Left cardiac atrium (tissue), 4 donors: ENCODE results near the gene PFDN1. TPM values are rescaled to one million over a fixed set of nuclear protein-coding genes. Genes with fewer than 3 reads are reported as not detected.

ENCODE experiments used
- ATAC-seq, 2 donors: fragments of 200-7000 bp; cut with Tn5 transposase; one replicate each; pipeline ENCODE4 v1.9.1; 2020; ENCODE audit warnings: mild to moderate bottlenecking in 2 of 2, moderate library complexity in 2 of 2
- DNase-seq: peaks from one replicate; pipeline ENCODE4 v3.0.0-alpha.2; 2020
- intact Hi-C, 2 donors: fragments of 100-400 bp; cut with DNase I; formaldehyde crosslinking; loops; one replicate each; pipeline versions ENCODE4 v1.14.1 to v1.15.1; 2022 to 2023
- total RNA-seq, 2 donors: library from RNA; stranded (reverse); fragmentation: NEBNext Ultra II Directional; extraction: Animal tissue kit (Norgen Biotek cat#: 25700); gene quantifications; one replicate each; pipeline ENCODE4 v1.2.1, GENCODE V29; 2021
- donor health status: DM: no; HTN: yes; CAD: no.
- donor health status: DM: no; HTN: yes; CAD: no; lungs with severe emphysema.
- donor health status: DM: yes; HTN: yes; CAD: no.
- donor health status: Dilated cardiomyopathy.

PFDN1 gene
- total RNA-seq, 2 donors from 2014 or later, result 49.1 to 54.7 TPM

- intact Hi-C loops, result no loop called here
- DNase-seq (no peak), ATAC-seq (peak; percentile 51 to 81)
These were observed 74.5 kb downstream of the PFDN1 start for GRCh38 chr5:140228364-140228837.

GRCh38 chr5:140227046-140227445 is 75.9 kb downstream of the PFDN1 start:
- no peak for DNase-seq
- intact Hi-C loops, result no loop called here
- no peak for ATAC-seq

- ATAC-seq (no peak), DNase-seq (no peak)
- intact Hi-C loops, result no loop called here
These were observed 77.5 kb downstream of the PFDN1 start for GRCh38 chr5:140225396-140225795.

- DNase-seq, result no peak
- ATAC-seq, result no peak
- intact Hi-C loops, result loop anchor here in 1 of 2 donors (5.0 kb wide), 1 partner anchor 42 kb away; no protein-coding TSS in a partner anchor
These were observed 78.2 kb downstream of the PFDN1 start for GRCh38 chr5:140224658-140225057.

- intact Hi-C loops, result loop anchor here in 1 of 2 donors (5.0 kb wide), 1 partner anchor 41 kb away; no protein-coding TSS in a partner anchor
- ATAC-seq (peak; percentile 66 to 67), DNase-seq (peak; percentile 49)
These were observed 79.3 kb downstream of the PFDN1 start for GRCh38 chr5:140223567-140223966.

GRCh38 chr5:140222416-140222815 is 80.5 kb downstream of the PFDN1 start:
- ATAC-seq (no peak), DNase-seq (no peak)
- intact Hi-C loops, result loop anchor here in 1 of 2 donors (5.0 kb wide), 1 partner anchor 40 kb away; no protein-coding TSS in a partner anchor

- peak; percentile 31 to 58 for ATAC-seq
- no peak for DNase-seq
- intact Hi-C loops, result loop anchor here in 1 of 2 donors (5.0 kb wide), 1 partner anchor 39 kb away; no protein-coding TSS in a partner anchor
These were observed 81.1 kb downstream of the PFDN1 start for GRCh38 chr5:140221697-140222223.

- no peak for ATAC-seq
- intact Hi-C loops, result loop anchor here in 1 of 2 donors (5.0 kb wide), 1 partner anchor 38 kb away; no protein-coding TSS in a partner anchor
- DNase-seq, result no peak
These were observed 82.2 kb downstream of the PFDN1 start for GRCh38 chr5:140220698-140221064.

GRCh38 chr5:140220032-140220697 is 82.7 kb downstream of the PFDN1 start:
- intact Hi-C loops, result loop anchor here in 1 of 2 donors (5.0 kb wide), 1 partner anchor 38 kb away; no protein-coding TSS in a partner anchor
- ATAC-seq, result no peak
- DNase-seq, result no peak

- DNase-seq, result no peak
- intact Hi-C loops, result no loop called here
- ATAC-seq, result peak; percentile 38 to 62
These were observed 83.6 kb downstream of the PFDN1 start for GRCh38 chr5:140219068-140219991.

GRCh38 chr5:140217299-140218026 is 85.4 kb downstream of the PFDN1 start:
- DNase-seq (no peak), ATAC-seq (no peak)
- intact Hi-C loops, result no loop called here

- DNase-seq, result no peak
- intact Hi-C loops, result no loop called here
- peak in 1 of 2 donors; percentile 13 for ATAC-seq
These were observed 86.3 kb downstream of the PFDN1 start for GRCh38 chr5:140216478-140217074.

- DNase-seq (no peak), ATAC-seq (no peak)
- intact Hi-C loops, result no loop called here
These were observed 87.6 kb downstream of the PFDN1 start for GRCh38 chr5:140215276-140215675.

- DNase-seq, result no peak
- peak in 1 of 2 donors; percentile 12 for ATAC-seq
- intact Hi-C loops, result no loop called here
These were observed 88.1 kb downstream of the PFDN1 start for GRCh38 chr5:140214831-140215230.

GRCh38 chr5:140213370-140213983 is 89.4 kb downstream of the PFDN1 start:
- ATAC-seq (no peak), DNase-seq (no peak)
- intact Hi-C loops, result no loop called here

- intact Hi-C loops, result no loop called here
- no peak for DNase-seq
- ATAC-seq, result no peak
These were observed 94.8 kb downstream of the PFDN1 start for GRCh38 chr5:140208065-140208464.

- no peak for ATAC-seq
These were observed 95.5 kb downstream of the PFDN1 start for GRCh38 chr5:140207250-140207964.

More at GRCh38 chr5:140207250-140207964, 95.5 kb downstream of the PFDN1 start:
- intact Hi-C loops, result no loop called here
- no peak for DNase-seq
